ENCODE data around the gene NINJ1.
A peak's percentile ranks its signal among the peaks of the same experiment; 100 is the strongest.

Gene NINJ1

DNA sequence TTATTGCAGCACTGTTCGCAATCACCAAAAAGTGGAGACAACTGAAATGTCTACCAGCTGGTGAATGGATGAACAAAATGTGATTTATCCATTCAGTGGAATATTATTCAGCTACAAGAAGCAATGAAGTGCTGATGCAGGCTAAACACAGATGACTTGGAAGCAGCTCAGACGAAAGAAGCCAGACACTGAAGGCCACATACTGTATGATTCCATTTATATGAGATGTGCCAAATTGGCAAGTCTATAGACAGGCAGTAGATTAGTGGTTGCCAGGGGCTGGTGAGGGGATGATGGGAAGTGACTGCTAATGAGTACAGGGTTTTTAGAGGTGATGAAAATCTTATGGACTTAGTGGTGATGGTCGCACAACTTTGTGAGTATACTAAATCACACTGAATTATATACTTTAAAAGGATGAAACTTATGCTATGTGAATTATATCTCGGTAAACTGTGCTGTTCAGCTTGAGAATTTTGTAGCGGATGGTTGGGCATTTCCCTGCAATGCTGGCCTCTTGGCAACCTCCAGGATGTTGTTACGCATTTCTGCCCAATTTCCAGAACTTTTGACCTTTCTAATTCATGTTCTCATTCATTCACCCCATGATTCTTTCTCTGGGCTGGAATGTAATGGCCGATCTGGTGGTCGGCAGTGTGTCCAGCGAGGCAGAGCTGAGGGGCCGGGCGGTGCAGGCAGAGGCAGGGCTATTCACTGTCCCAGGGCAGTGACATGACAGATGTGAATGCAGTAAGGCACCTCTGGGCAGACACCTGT, 27.9 kb upstream of the NINJ1 start:
- DNase-seq (ENCODE audit: low read depth in 1 of 2, low spot score in 1 of 2): no peak

DNA sequence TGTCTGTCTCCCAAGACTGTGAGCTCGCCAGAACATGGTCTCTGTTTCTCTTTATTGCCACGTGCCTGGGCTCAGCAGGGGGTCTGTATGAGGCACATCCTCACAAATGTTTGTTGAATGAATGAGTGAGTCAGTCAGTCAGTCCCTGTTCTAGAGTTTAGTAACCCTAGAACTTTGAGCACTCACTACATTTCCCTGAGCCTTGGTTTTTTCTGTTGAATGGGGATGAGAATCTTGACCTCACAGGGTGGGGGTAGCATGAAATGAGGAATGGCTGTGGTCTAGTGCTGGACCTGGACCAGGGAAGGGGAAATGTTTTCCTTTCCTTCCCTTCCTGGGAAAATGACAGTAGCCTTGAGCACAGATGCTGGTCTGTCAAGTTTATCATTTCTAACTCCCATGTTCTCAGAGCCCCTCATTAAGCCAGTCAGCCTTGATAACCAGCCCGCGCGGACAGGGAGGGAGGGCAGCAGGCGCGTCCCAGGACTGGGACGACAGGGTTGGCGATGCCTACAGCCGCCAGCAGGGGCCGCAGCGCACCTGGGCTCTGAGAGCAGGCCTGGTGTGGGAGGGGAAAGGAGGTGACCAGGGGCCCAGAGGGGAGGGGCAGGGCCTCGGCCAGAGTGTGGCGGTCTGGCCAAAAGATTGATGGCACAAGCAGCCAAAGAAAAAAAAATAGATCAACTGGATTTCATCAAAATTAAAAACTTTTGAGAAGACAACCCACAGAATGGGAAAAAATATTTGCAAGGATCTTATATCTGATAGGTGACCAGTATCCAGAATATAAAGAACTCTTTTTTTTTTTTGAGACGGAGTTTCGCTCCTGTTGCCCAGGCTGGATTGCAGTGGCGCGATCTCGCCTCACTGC, 25.8 kb upstream of the NINJ1 start:
- DNase-seq (ENCODE audit: low read depth in 1 of 2, low spot score in 1 of 2): peak; percentile 38 to 50

DNA sequence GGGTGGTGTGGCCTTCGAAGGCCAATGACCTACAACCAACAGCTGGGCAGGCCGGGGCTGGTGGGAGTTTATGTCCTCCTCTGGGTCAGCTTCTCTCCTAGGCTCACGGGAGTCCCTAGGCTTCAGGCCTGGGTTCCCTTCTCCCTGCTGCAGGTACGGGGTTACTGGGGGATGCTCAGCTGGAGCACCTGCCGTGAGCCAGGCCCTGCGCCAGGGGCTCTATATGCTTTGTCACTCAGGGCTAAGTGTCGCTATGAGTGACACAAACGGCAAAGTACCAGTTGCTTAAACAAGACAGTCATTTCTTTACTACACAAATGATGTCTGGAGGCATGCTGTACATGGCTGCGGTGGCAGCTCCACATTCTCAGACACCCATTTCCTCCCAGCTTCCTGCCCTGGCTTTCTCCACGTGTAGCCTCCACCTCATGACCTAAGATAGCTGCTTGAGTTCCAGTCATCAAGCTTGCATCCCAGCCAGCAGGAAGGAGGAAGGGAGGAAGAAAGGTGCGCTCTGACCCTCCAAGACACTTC, 22.5 kb upstream of the NINJ1 start:
- DNase-seq (ENCODE audit: low read depth in 1 of 2, low spot score in 1 of 2): no peak

DNA sequence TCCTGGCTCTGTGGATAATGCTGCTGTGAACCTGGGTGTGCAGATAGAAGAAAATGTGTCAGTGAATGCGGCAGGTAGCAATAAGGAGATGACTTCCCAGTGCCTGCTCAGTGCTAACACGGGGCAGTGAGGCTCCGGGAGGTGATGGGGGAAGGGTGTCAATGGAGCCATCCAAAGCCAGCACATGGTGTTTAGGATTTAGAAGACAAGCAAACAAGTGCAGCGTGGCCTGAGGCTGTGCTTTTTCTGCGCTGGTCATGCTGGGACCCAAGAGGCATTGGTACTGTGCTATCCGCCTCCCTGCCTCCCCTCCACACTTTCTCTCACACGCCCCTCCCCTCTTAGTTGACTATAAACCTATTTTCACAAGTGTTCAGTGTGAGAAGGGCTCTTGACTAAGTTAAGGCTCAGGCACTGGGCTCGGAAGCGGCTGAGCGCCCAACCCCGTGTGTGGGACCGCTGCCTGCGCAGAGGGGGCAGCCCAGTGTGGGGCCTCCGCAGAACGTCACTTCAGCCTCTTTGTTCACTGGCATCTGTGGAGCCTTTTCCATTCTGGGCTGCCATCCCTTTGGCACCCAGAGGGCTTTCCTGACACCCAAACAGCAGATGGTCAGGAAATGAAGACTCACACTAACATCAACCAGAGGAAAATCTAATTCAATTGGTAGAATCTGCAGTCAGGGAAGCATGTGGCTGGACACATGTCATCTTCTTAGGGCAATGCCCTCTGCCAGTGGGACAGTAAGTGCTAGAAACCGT, 21.8 kb upstream of the NINJ1 start:
- DNase-seq (ENCODE audit: low read depth in 1 of 2, low spot score in 1 of 2): no peak

DNA sequence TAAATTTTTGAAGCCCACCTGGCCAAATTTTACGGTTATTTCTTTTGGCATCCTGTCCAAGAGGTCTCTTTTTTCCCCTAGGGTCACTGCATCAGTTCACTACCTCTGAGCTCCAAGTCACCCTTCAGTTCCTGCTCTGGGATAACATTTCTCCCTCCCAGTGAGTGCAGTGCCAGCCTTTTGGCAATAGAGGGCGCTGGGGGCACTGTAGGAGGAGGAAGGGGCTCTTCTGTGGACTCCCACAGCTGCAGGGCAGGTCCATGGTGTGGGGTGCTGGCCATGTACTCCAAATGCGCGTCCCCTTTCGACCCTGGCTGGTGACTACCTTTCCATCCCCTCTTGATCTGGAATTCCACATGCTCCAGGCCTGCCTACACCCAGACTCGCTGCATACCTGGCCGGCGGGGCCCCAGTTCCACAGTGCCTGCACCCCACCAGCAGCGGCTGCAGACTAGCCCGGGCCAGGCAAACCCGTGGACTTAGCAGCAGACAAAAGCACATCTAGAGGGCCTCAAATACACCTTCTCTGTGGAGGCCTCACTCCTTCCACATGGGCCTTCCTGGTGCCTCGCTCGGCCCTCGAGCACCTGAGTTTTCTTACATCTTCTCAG, 20.3 kb upstream of the NINJ1 start:
- DNase-seq (ENCODE audit: low read depth in 1 of 2, low spot score in 1 of 2): no peak

DNA sequence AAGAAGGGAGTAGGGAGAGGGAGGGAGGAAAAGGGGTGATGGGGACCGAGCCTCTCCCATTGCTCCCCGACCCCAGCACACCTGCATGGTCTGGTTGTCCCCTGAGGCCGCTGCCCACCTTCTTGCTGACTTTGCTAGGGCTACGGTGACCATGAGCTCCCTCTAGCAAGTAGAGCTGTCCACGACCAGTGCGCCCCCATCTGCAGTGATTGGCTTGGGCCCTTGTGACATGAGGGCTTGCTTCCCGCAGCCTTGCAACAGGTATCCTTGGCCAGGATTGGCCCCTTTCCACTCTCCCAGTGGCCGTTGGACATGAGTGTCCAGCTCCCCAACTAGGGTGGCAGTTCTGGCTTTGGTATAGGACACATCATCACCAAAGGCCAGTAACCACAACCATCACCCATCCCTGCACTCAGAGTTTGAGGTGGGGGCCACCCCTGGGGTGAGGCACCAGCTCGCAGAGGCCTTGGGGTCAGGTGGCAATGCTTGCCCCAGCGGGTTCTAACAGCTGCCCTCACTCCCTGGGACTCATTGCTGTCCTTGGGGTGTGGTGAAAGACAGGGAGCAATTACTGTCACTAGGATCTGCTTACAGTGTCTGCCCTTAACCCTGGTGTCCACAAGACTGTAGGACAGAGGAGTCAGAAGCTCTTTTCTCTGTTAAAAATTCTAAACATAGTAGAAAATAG, 17.2 kb upstream of the NINJ1 start:
- DNase-seq (ENCODE audit: low read depth in 1 of 2, low spot score in 1 of 2): no peak

DNA sequence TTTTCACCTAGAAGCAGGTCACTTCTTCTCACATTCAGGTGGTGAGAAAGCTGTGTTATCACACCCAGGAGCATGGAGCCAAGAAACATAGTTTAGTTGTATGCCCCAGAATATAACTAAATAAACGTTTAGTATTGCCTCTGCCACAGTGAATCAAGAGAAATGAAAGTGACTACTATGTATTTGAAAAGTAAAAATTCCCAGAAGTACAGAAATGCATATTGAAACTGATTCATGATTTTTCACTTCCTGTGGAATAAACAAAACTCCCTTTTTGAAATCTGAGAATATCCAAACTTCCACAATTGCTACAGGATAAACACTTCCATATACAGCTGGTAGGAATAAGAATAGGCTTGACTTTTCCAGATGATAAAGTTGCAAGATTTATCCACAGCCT, 15.3 kb upstream of the NINJ1 start:
- DNase-seq (ENCODE audit: low read depth in 1 of 2, low spot score in 1 of 2): no peak

DNA sequence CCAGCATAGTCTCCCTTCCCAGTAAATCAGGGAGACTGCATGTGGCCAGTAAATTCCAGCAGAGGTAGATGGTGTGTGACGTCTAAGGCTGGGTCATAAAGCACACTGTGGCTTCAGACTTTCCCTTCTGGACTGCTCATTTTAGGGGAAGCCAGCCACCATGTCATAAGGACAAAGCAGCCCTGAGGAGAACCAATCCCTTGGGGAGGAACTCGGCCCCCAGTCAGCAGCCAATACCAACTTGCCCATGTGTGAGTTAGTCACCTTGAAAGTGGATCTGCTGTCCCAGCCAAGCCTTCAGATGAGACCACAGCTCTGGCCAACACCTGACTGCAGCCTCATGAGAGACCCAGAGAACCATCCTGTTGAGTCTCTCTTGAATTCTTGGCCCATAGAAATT, 14.7 kb upstream of the NINJ1 start:
- DNase-seq (ENCODE audit: low read depth in 1 of 2, low spot score in 1 of 2): no peak

DNA sequence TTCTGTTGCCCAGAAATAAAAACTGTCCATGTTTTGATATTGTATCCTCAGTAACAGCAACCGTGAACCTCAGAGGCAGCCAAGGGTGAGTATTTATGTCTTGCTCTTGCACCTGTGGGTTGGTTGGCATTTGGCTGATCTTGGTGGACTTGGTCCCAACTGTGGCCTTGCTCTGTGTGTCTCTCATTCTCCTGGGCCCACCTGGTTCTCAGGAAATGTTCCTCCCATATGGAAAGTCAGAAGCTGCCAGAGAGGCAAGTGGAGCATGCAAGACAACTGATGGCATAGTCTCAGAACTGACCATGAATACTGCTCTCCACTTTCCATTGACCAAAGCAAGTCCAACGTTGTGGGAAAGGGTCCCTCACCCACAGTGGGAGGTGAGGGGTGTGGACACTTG, 13.6 kb upstream of the NINJ1 start:
- no peak for DNase-seq (ENCODE audit: low read depth in 1 of 2, low spot score in 1 of 2)

DNA sequence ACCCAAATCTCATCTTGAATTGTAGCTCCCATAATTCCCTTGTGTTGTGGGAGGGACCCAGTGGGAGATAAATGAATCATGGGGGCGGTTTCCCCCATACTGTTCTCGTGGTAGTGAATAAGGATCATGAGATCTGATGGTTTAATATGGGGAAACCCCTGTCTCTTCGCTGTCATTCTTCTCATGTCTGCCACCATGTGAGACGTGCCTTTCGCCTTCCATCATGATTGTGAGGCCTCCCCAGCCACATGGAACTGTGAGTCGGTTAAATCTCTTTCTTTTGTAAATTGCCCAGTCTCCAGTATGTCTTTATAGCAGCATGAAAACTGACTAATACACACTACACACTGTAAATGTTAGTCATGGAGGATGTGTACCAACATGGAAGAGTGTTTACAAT, 12.6 kb upstream of the NINJ1 start:
- peak in 1 of 2 donors; percentile 20 for DNase-seq (ENCODE audit: low read depth in 1 of 2, low spot score in 1 of 2)

DNA sequence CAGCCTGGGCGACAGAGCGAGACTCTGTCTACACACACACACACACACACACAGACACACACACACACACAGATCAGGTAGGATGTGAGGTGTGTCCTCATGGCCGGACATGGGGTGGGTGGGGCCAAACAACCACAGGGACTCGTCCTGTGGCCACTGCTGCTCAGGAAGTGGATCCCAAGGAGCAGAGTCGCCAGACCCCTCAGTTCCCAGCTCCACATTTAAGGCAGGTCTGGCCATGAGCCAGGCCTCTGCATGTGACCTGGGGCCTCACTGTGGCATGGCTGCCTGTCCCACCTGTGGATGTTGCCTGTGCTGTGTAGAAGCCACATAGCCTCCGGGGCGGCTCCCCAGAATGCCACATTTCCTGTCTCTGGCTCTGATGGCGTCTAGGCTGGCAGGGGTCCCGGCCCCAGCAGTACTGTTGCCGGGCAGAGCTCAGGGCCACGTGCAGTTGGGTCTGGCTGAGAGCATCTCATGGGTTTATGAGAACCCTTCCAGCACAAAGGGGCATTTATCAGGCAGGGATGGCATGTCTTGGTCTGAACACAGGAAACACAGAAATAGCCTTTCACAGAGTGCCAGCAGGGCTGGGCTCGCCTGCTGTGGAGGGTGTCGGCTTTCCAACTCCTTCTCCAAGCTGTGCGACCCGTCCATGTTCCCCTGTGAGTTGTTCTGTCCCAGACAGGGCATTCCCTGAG, 9.9 kb upstream of the NINJ1 start:
- DNase-seq (ENCODE audit: low read depth in 1 of 2, low spot score in 1 of 2): peak; percentile 33 to 52

DNA sequence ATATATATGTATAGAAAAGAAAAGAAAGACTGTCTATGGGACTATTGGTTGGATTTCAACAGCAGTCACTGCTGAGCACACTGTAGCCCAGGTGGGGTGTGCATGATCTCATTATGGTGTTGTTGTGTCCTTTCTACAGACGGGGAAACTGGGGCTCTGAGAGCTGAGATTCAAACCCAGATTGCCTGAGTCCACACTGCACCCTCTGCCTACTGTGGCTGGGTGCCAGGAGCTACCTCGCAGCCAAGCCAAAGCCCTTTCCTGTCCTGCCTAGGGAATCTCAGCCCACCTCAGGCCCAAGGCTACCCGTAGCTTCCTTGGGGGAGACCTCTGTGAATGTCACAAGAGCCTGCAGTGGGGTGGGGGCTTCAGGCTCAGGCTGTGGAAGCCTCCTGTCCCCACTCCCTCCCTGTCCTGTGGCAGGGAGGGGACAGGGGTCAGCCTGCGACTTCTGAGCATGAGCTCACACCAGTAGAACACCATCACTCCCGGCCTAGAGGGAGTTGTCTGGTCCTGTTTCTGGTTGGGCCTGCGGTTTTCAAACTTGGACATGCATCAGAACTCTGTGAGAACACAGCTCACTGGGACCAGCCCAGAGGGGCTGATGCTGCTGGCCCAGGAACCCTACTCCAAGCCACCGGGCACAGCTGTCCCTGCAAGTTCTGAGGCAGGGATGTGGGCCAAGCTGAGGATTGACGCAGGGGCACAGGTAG, 7.9 kb upstream of the NINJ1 start:
- DNase-seq (ENCODE audit: low read depth in 1 of 2, low spot score in 1 of 2): no peak

DNA sequence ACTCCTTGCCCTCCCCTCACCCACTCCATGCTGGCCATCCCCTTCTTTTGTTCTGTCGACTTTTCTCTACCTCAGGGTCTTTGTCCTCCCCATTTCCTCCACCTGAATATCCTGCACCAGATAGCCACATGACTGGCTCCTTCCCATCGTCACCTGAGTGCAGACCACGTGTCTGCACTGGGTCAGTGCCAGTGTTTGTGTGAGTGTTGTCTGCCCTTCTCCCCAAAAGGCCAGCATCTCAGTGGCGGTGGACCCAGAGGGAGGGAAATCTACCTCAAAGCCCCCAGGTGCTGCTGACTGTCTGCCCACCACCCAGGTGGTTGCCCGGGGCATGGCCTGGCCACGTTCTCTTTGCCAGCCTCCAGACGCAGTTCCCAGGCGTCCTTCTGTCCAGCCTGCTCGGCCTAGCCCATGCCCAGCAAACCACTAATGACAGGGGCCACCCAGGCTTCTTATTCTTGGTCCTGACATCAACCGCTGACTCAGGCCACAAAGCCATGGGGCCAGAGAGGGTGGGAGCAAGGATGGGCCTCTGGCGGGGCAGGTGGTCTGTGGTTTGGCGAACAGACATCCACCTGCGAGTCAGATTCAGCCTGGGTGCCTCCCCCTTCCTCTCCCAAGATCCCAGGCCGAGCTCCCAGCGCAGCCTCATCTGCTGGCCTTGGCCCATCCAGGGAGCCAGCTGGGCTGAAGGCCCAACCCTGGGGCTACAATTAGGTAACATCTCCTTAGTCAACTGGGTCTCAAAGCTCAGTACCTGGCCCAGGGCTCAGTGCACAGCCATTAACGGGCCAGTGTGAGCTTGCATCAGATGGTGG, 5.5 kb upstream of the NINJ1 start:
- DNase-seq (ENCODE audit: low read depth in 1 of 2, low spot score in 1 of 2): no peak

DNA sequence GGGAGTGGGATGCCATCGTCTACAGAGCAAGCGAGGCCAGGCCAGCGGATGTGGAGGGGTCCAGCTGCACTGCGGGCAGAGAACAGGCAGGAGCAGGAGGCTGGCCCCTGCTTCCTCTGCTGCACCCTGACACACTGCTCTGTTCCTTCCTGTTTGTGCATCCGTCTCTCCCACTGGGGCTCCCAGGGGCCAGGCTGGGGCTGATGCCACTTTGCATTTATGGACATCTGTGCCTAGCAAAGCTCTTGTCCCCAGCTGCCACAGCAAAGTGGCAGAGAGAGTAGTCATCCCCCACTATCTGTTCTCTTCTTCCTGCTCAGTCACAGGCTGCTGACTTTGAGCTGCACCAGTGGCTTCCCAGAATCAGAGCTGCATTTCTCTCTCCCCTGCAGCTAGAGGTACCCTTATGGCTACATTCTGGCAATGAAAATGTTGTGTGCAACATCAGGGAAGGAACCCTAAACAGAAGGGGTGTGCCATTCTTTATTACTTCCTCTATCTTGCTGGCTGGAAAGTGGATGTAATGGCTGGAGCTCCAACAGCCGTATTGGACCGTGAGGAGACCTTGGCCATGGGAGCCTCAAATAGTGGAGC, 4.2 kb upstream of the NINJ1 start:
- DNase-seq (ENCODE audit: low read depth in 1 of 2, low spot score in 1 of 2): no peak

DNA sequence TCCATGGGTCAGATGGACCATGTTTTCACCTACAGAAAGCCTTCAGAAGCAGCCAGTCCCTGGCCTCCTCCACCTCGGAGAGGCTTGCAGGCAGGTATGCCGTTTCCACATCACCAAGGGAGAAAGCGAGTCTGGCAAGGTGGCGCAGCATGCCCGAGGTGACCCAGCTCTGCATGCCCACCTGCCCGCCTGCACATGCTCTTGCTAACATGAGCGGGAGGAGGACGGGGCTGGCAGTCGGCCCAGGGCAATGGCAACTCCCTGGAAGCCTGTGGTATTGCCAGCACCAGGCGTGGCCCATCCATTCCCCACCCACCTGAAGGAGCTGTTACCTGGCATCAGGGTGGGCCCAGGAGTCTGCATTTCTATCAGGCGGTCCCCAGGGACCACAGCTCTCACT, 3.3 kb upstream of the NINJ1 start:
- no peak for DNase-seq (ENCODE audit: low read depth in 1 of 2, low spot score in 1 of 2)

DNA sequence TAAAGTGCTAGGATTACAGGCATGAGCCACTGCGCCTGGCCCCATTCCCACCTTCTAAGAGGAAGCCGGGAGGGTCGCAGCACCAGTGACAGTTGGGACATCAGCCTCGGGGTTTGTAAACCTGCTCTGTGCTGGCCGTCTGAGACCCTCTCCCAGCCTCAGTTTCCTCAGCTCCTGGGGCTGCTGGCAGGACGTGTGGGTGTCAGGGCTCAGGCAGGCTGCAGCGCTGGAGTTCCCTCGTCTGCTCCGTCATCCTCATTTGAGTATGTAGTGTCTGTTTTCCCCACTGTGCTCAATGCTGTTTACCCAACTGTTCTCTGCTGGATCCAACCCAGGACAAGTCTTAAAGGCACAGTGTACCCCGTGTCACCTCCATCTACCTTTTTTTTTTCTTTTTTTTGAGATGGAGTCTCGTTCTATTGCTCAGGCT, 2.0 kb upstream of the NINJ1 start:
- no peak for DNase-seq (ENCODE audit: low read depth in 1 of 2, low spot score in 1 of 2)

DNA sequence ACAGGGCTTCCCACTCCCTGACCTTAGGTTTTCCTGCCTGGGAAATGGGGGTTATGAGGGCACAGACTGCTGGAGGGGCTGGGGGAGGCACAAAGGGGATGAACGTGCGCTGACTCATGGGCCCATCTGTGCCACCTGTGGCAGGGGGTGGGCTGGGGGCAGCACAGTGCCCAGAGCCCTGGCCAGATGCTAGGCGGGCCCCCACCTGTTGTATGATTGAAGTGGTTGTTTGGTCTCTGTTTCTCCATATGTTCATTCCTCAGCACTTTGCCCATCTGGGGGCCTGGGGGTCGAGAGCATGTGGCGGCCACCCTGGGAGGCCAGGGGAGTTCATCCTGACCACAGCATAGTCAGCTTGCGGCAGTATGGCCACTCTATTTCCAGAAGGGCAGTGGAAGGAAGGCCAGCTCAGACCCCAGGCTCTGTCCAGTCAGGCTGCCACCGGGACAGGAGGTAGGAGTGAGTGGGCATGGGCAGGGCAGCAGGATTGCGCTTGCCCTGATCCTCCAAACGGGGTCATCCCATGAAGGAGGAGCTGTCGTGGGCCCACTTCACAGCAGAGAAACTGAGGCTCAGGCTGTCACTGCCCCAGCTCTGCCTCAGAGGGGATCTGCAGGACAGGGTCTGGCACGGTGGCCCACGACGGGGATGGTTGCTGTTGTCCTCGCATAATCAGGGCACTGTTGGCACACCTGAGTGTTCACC, 841 bp upstream of the NINJ1 start:
- no peak for DNase-seq (ENCODE audit: low read depth in 1 of 2, low spot score in 1 of 2)
